Neutrophil (primary cell): ENCODE data around the gene KLHL34.

Experiments used
- H3K27ac ChIP-seq: fragments of 200-600 bp; sonication (generic); 2 replicates; pipeline ENCODE4 v1.5.1; 2016; ENCODE audit warnings: mild to moderate bottlenecking, moderate library complexity
- H3K27me3 ChIP-seq: fragments of 200-600 bp; sonication (generic); 2 replicates; pipeline ENCODE4 v1.6.0; 2016; ENCODE audit warnings: mild to moderate bottlenecking
- H3K36me3 ChIP-seq: fragments of 200-600 bp; sonication (generic); 2 replicates; pipeline ENCODE4 v1.5.1; 2017
- H3K4me1 ChIP-seq, 2 experiments: fragments of 200-600 bp in 1 of 2; sonication (generic) in 1 of 2; 1 replicate in 1 of 2; 2 replicates in 1 of 2; pipeline versions ENCODE4 v1.5.1 to v1.6.1; 2013 to 2016; ENCODE audit warnings: low read depth in 1 of 2, low read length in 1 of 2, mild to moderate bottlenecking in 1 of 2, moderate library complexity in 1 of 2; ENCODE audit not compliant: control insufficient read depth in 1 of 2, insufficient read depth in 1 of 2
- H3K4me3 ChIP-seq, 2 experiments: fragments of 200-600 bp in 1 of 2; sonication (generic) in 1 of 2; 1 replicate in 1 of 2; 2 replicates in 1 of 2; pipeline ENCODE4 v1.5.1; 2013 to 2016; ENCODE audit warnings: low read depth in 1 of 2, low read length in 1 of 2, mild to moderate bottlenecking in 1 of 2, moderate library complexity in 1 of 2
- H3K9me3 ChIP-seq: fragments of 200-600 bp; sonication (generic); 2 replicates; pipeline ENCODE4 v1.5.1; 2016
- CTCF ChIP-seq: fragments of 200-600 bp; sonication (generic); IDR thresholded peaks from 2 replicates; pipeline ENCODE4 v1.5.1; 2016; ENCODE audit warnings: antibody characterized with exemption

KLHL34 gene

GRCh38 chrX:21656587-21657317 is 1.4 kb downstream of the KLHL34 start:
- no peaks in the 10 kb centered on the region for H3K9me3 ChIP-seq
- H3K27me3 ChIP-seq, result peaks cover 61% of the 10 kb centered on the region
- H3K4me3 ChIP-seq, result no peak overlapping the region
- no peaks in the 10 kb centered on the region for H3K4me1 ChIP-seq
- H3K27ac ChIP-seq, result no peak overlapping the region
- TF ChIP-seq CTCF, result no peak
- H3K36me3 ChIP-seq, result no peaks in the 10 kb centered on the region

- no peaks in the 10 kb centered on the region for H3K9me3 ChIP-seq
- no peak overlapping the region for H3K27ac ChIP-seq
- H3K27me3 ChIP-seq, result peaks cover 57% of the 10 kb centered on the region
- H3K4me3 ChIP-seq, result no peak overlapping the region
- H3K4me1 ChIP-seq, result no peaks in the 10 kb centered on the region
- no peak for TF ChIP-seq CTCF
- H3K36me3 ChIP-seq, result no peaks in the 10 kb centered on the region
Observed at GRCh38 chrX:21655901-21656586, 2.1 kb downstream of the KLHL34 start.

- no peak overlapping the region for H3K27ac ChIP-seq
- H3K36me3 ChIP-seq, result no peaks in the 10 kb centered on the region
- no peaks in the 10 kb centered on the region for H3K9me3 ChIP-seq
- H3K4me3 ChIP-seq, result no peak overlapping the region
- TF ChIP-seq CTCF, result no peak
- no peaks in the 10 kb centered on the region for H3K4me1 ChIP-seq
- no peaks in the 10 kb centered on the region for H3K27me3 ChIP-seq
Observed at GRCh38 chrX:21645886-21646285, 12.2 kb downstream of the KLHL34 start.

- Histone ChIP-seq H3K9me3 (no peaks in the 10 kb centered on the region), H3K27ac (no peak overlapping the region), H3K4me1 (no peaks in the 10 kb centered on the region), H3K36me3 (no peaks in the 10 kb centered on the region), H3K4me3 (no peak overlapping the region), H3K27me3 (no peaks in the 10 kb centered on the region)
- no peak for TF ChIP-seq CTCF
Observed at GRCh38 chrX:21645431-21645830, 12.7 kb downstream of the KLHL34 start.

- no peak overlapping the region for H3K4me3 ChIP-seq
- no peak overlapping the region for H3K27ac ChIP-seq
- H3K36me3 ChIP-seq, result no peaks in the 10 kb centered on the region
- no peak for TF ChIP-seq CTCF
- no peaks in the 10 kb centered on the region for H3K27me3 ChIP-seq
- no peaks in the 10 kb centered on the region for H3K4me1 ChIP-seq
- no peaks in the 10 kb centered on the region for H3K9me3 ChIP-seq
Observed at GRCh38 chrX:21639775-21640174, 18.4 kb downstream of the KLHL34 start.
